ENCODE data around the gene OLR1. TPM values are rescaled to one million over a fixed set of nuclear protein-coding genes. Genes with fewer than 3 reads are reported as not detected.
"Not testable (repeated sequence)": the region's sequence is repeated elsewhere in the genome, so short reads cannot be mapped to it uniquely, and the experiment has no call there.

OLR1 gene
- total RNA-seq: 10 to 100 TPM in 2 of 6 donors, 1 to 10 TPM in 1, under 1 TPM in 3; 0.65 to 34.3 (median 0.98) TPM
- under 1 TPM; 0.28 to 0.80 TPM for polyA plus RNA-seq

DNA sequence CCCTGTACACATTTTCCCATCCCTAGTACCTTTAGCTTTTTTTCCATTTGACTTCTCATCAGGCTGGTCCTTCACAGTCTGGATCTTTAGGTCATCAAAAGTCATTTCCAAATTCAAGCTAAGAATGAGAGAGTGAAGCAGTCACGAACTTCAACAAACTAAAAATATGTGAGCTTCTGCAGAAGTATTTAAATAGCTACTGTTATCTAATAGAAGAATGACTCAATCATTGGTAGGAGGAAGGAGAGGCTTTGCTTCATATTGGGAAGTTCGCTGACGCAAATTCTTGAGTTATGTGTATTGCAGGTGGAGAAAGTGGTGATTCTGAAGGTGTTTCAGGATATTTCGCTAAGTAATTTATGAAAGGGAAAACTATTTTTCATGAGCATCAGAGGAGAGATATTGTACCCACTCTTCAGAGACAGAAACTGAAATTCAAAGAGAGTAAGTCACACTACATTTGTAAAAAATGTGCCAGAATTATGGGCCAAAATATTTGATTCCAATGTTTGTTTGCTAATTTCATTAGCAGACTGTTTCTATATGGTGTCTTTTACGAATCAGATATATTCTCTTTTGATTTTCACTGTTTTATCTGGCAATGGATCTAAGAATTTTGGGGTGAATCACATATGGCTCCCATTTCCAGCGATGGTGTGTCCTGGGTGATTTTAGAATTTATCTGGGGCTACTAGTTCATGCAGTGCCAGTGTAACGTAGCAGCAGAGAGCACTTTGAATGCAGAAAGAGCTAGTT is at the start of gene OLR1:
TSS of gene OLR1 (minus strand) at position 160 of the 756 bp plus-strand sequence. CDS start at position 105, 55 bp downstream.
- peak within 1 kb of the TSS in 1 of 4 donors; percentile 16 for H3K27ac ChIP-seq
- TF ChIP-seq, protein P1, sequence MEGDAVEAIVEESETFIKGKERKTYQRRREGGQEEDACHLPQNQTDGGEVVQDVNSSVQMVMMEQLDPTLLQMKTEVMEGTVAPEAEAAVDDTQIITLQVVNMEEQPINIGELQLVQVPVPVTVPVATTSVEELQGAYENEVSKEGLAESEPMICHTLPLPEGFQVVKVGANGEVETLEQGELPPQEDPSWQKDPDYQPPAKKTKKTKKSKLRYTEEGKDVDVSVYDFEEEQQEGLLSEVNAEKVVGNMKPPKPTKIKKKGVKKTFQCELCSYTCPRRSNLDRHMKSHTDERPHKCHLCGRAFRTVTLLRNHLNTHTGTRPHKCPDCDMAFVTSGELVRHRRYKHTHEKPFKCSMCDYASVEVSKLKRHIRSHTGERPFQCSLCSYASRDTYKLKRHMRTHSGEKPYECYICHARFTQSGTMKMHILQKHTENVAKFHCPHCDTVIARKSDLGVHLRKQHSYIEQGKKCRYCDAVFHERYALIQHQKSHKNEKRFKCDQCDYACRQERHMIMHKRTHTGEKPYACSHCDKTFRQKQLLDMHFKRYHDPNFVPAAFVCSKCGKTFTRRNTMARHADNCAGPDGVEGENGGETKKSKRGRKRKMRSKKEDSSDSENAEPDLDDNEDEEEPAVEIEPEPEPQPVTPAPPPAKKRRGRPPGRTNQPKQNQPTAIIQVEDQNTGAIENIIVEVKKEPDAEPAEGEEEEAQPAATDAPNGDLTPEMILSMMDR (IDR thresholded peaks at IDR 0.05): no peak
- DNase-seq (no peak), FAIRE-seq (no peak), ATAC-seq (peak in 1 of 4 donors; percentile 23)
- H3K27me3 ChIP-seq: no peaks in the 10 kb centered on the region
- H3K4me1 ChIP-seq: no peaks in the 10 kb centered on the region
- 70 to 81% methylated on average over 7 of the region's 7 CpGs for WGBS, 2 donors
- intact Hi-C loops (cut with DNase I): no loop called here
- no peak within 1 kb of the TSS for H3K4me3 ChIP-seq
- no peaks in the 10 kb centered on the region for H3K36me3 ChIP-seq
- H3K9me3 ChIP-seq: no peaks in the 10 kb centered on the region

DNA sequence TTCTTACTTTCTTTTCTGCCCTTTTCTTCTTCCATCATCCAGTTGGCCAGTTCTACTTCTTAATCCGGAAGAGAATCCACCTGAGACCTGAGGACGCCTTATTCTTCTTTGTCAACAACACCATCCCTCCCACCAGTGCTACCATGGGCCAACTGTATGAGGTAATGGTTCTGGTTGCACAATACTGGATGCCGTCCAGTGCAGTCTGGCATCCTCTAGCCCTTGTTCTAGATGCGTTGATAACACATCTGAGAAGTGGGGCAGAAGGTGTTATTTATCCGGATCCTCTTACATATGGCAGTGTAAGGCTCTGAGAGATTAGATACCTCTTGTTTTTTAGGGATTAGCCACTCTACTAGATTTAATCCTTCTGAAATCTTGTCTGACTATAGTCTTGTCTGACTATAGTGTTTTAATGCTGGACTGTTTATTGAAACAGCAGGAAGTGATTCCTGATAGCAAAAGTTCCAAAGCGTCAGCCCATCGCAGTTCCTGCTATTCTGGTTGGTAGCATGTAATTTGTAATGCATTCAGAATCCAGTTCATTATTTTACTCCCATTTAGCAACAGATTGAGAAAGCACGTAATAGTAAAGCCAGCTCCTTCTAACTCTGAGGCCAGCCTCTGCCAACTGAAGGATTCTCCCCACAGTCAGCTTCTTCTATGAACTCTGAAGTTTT is 48.6 kb upstream of the OLR1 start:
- peak in 4 of 6 donors; percentile 69 to 81 (median 78) for DNase-seq
- FAIRE-seq: no peak
- Histone ChIP-seq H3K36me3 (peaks cover 4 to 66% (median 23%) of the 10 kb centered on the region in 3 donors), H3K27me3 (no peaks in the 10 kb centered on the region), H3K27ac (peak overlapping the region in 3 of 4 donors; percentile 25 to 58 (median 52)), H3K4me1 (peaks cover 10 to 16% (median 14%) of the 10 kb centered on the region in 3 donors), H3K9me3 (no peaks in the 10 kb centered on the region), H3K4me3 (no peak overlapping the region)
- intact Hi-C loops (cut with DNase I): no loop called here
- ATAC-seq: peak; percentile 94 to 97 (median 96)
- WGBS, 2 donors: 35 to 39% methylated on average over 8 of the region's 8 CpGs
- TF ChIP-seq, protein P1 (IDR thresholded peaks at IDR 0.05): no peak

DNA sequence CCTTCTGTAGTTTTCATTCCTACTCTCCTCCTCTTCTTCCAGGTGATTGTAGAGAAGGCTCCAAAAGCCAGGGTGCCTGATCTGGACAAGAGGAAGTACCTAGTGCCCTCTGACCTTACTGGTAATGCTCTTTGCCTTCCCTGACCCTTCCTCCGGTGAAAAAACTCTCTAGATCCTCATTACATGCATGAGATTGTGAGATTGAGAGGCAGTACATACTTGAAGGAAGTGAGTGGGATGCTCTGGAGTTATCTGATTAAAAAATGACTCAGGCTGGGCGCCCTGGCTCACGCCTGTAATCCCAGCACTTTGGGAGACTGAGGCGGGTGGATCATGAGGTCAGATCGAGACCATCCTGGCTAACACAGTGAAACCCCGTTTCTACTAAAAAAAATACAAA is 46.1 kb upstream of the OLR1 start:
- H3K9me3 ChIP-seq: no peaks in the 10 kb centered on the region
- intact Hi-C loops (cut with DNase I): no loop called here
- TF ChIP-seq, protein P1 (IDR thresholded peaks at IDR 0.05): no peak
- no peak for ATAC-seq
- H3K4me3 ChIP-seq: no peak overlapping the region
- H3K27me3 ChIP-seq: no peaks in the 10 kb centered on the region
- H3K27ac ChIP-seq: no peak overlapping the region
- FAIRE-seq: no peak
- DNase-seq: no peak
- 89 to 90% methylated on average over 6 of the region's 6 CpGs for WGBS, 2 donors
- peaks cover 14 to 21% (median 17%) of the 10 kb centered on the region in 3 donors for H3K4me1 ChIP-seq
- peaks cover 4 to 53% (median 18%) of the 10 kb centered on the region in 3 donors for H3K36me3 ChIP-seq

DNA sequence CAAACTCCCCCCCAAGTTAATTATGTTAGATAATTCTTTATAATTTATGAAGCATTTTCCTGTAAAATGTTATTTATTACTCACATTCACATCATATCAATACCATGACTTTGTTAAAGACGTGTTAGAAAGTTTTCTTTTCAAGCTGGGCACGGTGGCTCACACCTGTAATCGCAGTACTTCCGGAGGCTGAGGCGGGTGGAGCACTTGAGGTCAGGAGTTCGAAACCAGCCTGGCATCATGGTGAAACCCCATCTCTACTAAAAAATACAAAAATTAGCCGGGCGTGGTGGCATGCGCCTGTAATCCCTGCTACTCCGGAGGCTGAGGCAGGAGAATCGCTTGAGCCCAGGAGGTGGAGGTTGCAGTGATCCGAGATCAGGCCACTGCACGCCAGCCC is 44.0 kb upstream of the OLR1 start:
- peaks cover 0 to 33% (median 4%) of the 10 kb centered on the region in 3 donors for H3K36me3 ChIP-seq
- H3K27ac ChIP-seq: peak overlapping the region in 2 of 4 donors; percentile 95 to 100
- WGBS, 2 donors: 93 to 95% methylated on average over 13 of the region's 13 CpGs
- H3K27me3 ChIP-seq; H3K9me3 ChIP-seq; DNase-seq; intact Hi-C loops (cut with DNase I); FAIRE-seq; ATAC-seq: not testable (repeated sequence)
- H3K4me3 ChIP-seq: peak overlapping the region in 1 of 4 donors; percentile 66
- H3K4me1 ChIP-seq: peaks cover 14 to 21% (median 17%) of the 10 kb centered on the region in 3 donors

DNA sequence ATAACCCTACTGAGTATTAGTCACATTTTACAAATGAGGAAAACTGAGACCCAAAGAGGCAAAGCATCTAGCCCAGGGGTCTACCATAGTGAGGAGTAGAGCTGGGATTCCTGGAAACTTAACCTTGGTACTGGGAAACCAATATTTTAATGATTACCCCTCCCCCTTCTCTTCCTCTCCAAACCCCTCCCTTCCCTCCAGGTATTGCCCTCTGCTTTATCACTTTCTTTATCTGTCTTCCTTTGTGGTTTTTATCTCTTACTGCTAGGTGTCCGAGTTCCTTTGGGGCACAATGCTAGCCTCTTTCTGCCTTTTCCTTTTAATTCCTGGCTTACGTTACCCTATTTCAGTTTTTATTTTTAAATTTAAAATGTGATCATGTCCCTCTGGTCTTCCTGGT is 43.5 kb upstream of the OLR1 start:
- WGBS, 2 donors: 51 to 52% methylated on average over 2 of the region's 2 CpGs
- no peaks in the 10 kb centered on the region for H3K27me3 ChIP-seq
- FAIRE-seq (no peak), DNase-seq (no peak), ATAC-seq (no peak)
- intact Hi-C loops (cut with DNase I): no loop called here
- H3K4me1 ChIP-seq: peaks cover 10 to 17% (median 16%) of the 10 kb centered on the region in 3 donors
- H3K9me3 ChIP-seq: no peaks in the 10 kb centered on the region
- TF ChIP-seq, protein P1 (IDR thresholded peaks at IDR 0.05): no peak
- peaks cover 0 to 28% (median 4%) of the 10 kb centered on the region in 3 donors for H3K36me3 ChIP-seq
- H3K4me3 ChIP-seq: peak overlapping the region in 2 of 4 donors; percentile 66 to 81
- peak overlapping the region in 3 of 4 donors; percentile 91 to 100 (median 95) for H3K27ac ChIP-seq

All from pancreas (tissue), 10 donors.